GM18861 (cell line): ENCODE results near the gene PLA2G4B.

Source experiments
- ATAC-seq: cut with Tn5 transposase; IDR thresholded peaks from one replicate; pipeline ENCODE4 v1.9.1; 2021; ENCODE audit not compliant: unreplicated experiment

PLA2G4B gene

DNA sequence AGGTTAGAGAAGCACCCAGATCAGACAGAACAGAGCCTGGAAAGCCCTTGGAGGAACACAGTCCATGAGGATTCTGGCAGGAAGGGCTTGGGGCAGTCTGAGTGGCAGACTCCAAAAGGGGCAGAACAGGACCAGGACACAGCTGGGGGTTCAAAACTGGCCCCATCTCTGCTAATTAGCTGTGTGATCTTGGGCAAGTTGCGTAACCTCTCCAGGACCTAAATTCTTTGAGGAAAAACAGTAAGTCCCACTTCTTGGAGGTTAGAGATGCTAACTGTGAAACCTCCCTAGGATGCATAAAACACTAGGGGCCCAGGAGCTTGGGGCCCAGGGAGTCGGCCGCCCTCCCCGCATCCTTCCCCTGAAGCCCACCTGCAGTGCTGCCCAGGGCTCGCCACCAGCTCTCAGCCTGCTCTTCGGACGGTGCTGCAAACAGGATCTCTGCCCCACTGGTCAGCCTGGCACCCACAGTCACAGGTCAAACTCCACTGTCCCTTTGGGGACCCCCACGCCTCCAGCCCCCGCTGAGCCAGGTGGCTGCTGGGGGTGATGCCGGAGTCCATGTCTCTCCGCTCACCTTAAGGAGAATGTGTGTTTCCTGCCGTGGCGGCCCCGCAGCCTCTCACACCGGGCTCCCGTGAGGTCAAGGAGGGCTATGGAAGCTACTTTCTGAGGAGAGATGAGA is 12.0 kb downstream of the PLA2G4B start:
- no peak for ATAC-seq

GRCh38 chr15:41851167-41851523 is 12.5 kb downstream of the PLA2G4B start:
- ATAC-seq, result no peak

GRCh38 chr15:41851755-41852370 is 13.2 kb downstream of the PLA2G4B start:
- ATAC-seq, result no peak

- ATAC-seq, result no peak
Observed at GRCh38 chr15:41852736-41853590, 14.3 kb downstream of the PLA2G4B start.

- ATAC-seq, result no peak
Observed at GRCh38 chr15:41853831-41854230, 15.2 kb downstream of the PLA2G4B start.

DNA sequence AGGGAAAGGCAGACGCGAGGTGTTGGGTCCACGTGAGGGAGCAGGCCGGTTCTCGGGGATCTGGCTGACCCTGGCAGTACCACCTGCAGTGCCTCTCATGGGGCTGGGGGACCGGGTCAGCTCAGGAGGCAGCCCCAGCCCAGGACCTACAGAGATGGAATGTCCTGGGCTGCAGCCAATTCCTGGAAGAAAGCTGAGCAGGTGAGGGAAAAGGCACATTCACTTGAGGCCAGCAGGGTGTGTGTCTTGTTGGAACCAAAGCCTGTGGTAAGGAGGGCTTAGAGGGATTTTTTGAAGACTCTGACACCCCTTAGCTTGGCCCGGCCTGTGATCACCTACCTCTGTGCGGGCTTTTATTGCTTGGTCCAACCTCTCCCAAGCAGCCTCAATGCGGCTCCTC is 15.8 kb downstream of the PLA2G4B start:
- ATAC-seq, result no peak

DNA sequence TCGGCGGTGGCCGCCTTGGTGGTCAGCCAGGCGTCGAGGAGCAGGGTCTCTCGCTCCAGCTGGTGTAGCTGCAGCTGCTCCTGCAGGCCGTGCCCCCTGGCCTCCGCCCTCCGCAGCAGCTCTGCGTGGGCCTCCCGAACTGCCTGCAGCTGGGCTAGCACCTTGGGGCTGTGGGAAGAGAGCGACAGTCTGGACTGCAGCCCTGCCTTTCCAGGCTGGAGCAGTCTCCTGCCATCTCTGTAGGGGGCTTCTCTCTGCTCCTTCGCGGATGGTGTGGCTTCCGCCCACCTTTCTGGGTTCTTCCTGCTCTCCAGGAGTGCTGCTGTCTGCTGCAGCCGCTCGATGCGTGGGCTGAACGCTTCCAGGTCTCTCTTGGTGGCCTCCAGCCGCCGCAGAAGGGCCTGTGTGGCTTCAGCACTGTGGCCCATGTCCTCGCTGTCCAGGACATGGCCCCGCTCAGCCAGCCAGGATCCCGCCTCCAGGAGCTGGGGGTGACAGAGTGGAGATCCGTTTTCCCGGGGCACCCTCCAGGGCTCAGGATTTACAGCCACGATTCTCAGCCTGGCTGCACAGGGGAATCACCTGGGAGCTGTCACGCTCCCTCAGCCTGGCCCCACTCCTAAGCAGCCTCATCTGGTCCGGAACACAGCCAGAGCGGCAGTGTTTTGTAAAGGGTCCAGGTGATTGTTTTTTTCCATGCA is 16.8 kb downstream of the PLA2G4B start:
- ATAC-seq, result no peak

GRCh38 chr15:41856262-41856661 is 17.6 kb downstream of the PLA2G4B start:
- no peak for ATAC-seq

GRCh38 chr15:41856716-41857115 is 18.1 kb downstream of the PLA2G4B start:
- ATAC-seq, result no peak

DNA sequence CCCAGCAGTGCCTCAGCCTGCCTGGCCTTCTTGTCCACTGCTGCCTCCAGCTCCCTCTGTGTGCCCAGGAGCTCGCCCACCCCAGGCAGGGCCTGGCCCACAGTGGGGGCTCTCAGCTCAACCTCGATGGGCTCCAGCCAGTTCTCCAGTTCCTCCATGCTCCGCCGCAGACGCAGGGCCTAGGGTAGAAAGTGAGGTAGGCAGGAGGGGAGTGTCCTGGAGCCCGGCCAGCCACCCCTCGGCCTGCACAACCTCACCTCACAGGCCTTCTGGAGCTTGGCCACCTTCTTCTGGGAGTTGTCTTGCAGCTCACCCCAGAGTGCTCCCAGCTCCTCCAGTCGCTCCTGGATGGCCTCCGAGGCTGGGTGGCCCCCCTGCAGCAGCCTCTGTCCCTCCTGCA is 18.7 kb downstream of the PLA2G4B start:
- ATAC-seq, result no peak

- no peak for ATAC-seq
Observed at GRCh38 chr15:41858756-41859155, 20.1 kb downstream of the PLA2G4B start.

- no peak for ATAC-seq
Observed at GRCh38 chr15:41860049-41860828, 21.6 kb downstream of the PLA2G4B start.

DNA sequence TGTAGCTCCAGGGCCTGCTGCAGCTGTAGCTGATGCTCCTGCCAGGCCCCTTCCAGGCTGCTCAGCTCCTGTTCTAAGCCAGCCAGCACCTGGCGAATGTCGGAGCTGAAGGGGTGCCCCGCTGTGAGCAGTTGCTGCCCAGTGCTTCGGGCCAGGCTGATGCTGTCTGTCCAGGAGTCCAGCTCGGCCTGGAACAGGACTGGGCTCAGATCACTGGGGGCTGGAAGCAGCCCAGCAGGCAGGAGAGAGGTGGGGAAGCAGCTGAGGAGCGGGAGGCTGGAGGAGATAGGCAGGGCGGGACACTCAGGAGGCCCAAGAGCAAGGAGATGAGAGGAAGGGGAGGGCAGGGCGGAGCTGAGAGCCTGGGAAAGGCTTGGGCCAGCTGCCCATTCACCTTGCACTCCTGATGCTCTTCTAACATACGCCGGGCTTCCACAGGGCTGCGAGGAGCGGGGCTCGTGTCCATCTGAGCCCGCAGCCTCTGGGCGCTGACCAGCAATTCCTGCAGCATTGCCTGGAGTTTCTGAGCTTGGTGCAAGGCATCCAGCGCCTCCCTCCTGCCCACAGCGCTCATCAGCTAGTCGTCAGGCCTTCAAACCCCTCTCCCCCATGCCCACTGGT is 23.2 kb downstream of the PLA2G4B start:
- no peak for ATAC-seq

DNA sequence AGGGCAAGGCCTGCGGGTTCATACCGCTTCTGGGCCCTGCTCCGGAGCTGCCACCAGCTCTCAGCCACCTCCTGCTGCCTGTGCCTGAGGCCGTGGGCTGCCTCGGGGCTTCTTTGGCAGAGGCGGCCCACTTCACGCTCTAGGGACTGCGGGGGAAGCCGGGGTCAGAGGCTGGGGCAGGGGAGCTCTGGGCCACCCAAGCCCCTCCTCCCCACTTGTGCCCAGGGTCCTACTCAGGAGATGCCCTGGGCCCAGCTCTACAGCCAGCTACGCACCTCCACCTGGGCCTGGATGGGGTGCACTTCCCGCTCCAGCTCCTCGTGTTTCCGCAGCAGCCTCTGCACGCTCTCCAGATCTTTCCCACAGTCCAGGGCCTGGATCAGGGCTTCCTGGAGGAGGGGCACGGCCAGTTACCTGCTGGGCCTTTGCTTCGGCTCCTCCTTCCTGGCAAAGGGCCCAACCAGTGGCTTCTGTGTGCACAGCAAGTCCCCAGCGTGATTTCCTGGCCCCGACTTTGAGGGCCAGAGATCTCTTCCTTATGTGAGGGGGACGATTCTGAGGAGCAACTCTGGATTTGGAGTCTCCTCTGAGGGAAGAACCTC is 24.0 kb downstream of the PLA2G4B start:
- no peak for ATAC-seq

GRCh38 chr15:41865490-41866055 is 26.9 kb downstream of the PLA2G4B start:
- no peak for ATAC-seq

GRCh38 chr15:41866263-41866703 is 27.6 kb downstream of the PLA2G4B start:
- no peak for ATAC-seq

DNA sequence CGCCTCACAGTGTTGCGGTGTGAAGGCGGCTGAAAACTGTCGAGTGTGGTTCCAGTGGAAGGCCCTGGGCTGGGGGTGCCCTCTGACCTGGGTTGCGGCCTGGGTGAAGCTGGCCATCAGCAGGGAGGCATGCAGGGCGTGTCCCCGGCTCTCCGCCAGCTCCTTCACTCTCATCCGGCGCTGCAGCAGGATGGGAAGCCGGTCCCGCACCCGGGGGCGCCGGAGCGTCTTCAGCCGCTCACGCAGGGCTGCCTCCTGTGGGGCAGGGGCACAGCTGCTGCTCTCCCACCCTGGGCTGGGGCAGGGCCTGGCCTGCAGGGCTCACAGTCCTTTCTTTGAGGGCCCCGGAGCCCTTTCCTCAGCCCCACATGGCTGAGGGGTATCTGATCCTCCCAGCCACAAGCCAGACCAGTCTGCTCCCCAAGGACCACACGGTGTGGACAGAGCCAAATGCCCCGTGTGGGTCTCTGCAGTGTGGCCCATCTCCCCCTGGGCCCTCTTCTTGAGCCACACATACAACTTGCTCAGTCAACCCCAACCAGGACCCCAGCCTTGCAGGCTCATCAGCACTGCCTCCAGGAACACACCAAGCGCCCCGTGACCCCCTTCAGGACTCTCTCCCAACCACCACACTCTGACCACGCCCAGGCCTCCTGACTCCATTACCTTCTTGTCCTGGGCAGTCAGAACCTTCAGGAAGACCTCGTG is 28.4 kb downstream of the PLA2G4B start:
- no peak for ATAC-seq

DNA sequence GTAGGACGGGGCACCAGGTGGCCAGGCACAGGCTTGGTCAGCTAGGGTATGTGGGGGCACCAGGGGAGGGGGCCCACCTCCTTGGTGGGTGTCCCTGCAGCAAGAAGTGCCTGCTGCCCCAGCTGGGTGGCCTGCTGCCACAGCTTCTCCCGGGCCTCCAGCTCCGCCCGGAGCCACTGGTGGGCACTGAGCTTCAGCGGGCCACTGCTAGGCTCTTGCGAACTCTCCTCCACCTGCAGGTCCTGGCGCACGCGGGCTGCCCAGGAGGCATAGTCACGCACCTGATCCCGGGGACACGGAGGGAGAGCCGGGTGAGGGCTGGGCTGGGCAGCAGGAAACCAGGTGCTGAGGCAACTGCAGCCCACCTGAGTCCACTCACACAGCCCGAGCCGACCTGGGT is 29.7 kb downstream of the PLA2G4B start:
- no peak for ATAC-seq
